BLaER1 (cell line): ENCODE results near the gene UGT1A7.
"Not testable (repeated sequence)": the region's sequence is repeated elsewhere in the genome, so short reads cannot be mapped to it uniquely, and the experiment has no call there.

ENCODE experiments used
- H3K27ac ChIP-seq: shearing (Covaris generic); formaldehyde crosslinking; 2 replicates; pipeline ENCODE4 v1.8.1; 2022
- H3K27me3 ChIP-seq: shearing (Covaris generic); formaldehyde crosslinking; 2 replicates; pipeline ENCODE4 v1.8.1; 2022
- H3K36me3 ChIP-seq: shearing (Covaris generic); formaldehyde crosslinking; 2 replicates; pipeline ENCODE4 v1.8.1; 2022
- H3K4me1 ChIP-seq: shearing (Covaris generic); formaldehyde crosslinking; 2 replicates; pipeline ENCODE4 v1.8.1; 2022
- H3K4me2 ChIP-seq: shearing (Covaris generic); formaldehyde crosslinking; 2 replicates; pipeline ENCODE4 v1.8.1; 2022
- H3K4me3 ChIP-seq: shearing (Covaris generic); formaldehyde crosslinking; 2 replicates; pipeline ENCODE4 v1.8.1; 2022
- H3K9ac ChIP-seq: shearing (Covaris generic); formaldehyde crosslinking; 2 replicates; pipeline ENCODE4 v1.8.1; 2022
- H3K9me3 ChIP-seq: shearing (Covaris generic); formaldehyde crosslinking; 2 replicates; pipeline ENCODE4 v1.8.1; 2022
- H4K20me1 ChIP-seq: shearing (Covaris generic); formaldehyde crosslinking; 2 replicates; pipeline ENCODE4 v1.8.1; 2022
- Cebpa-rat ChIP-seq: shearing (Covaris generic); IDR thresholded peaks from 2 replicates; pipeline ENCODE4 v1.8.1; 2022

UGT1A7 gene

DNA sequence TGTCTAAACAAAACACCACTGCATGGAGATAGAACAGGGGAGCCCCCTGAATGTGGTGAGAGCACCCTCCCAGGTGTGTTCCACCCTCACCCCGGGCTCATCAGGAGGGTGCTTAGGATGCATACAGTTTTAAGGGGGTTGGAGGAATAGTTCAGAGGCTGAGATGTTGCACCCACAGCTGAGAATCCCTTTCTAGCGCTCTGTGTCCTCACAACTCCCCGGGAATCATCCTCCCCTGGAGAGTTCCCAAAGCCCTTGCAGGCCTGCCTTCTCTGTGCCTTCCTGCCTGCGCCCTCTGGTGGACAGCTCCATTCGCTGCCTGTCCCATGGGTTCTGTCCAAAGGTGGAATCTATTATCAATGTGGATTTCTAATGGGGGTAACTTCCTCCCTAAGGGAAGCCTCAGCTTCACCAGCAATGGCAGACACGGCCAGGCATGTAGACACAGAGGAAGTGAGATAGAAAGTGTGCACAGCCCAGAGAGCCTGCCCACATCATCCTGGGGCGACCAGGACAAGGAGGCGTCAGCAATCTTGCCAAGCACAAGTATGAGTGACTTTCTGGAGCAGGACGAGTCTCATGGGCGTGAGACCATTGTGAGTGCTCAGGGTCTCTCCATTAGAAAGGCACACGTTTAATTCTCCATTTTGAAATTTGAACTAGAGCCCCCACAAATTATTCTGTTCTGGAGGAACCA, 29.8 kb downstream of the UGT1A7 start:
- H3K9ac ChIP-seq, result no peak overlapping the region
- H3K36me3 ChIP-seq, result no peaks in the 10 kb centered on the region
- no peak overlapping the region for H3K27ac ChIP-seq
- H3K9me3 ChIP-seq, result no peaks in the 10 kb centered on the region
- H3K4me1 ChIP-seq, result no peaks in the 10 kb centered on the region
- H3K4me3 ChIP-seq, result no peak overlapping the region
- H3K4me2 ChIP-seq, result no peak overlapping the region
- TF ChIP-seq Cebpa-rat, result no peak
- H3K27me3 ChIP-seq, result no peaks in the 10 kb centered on the region
- H4K20me1 ChIP-seq, result no peaks in the 10 kb centered on the region

DNA sequence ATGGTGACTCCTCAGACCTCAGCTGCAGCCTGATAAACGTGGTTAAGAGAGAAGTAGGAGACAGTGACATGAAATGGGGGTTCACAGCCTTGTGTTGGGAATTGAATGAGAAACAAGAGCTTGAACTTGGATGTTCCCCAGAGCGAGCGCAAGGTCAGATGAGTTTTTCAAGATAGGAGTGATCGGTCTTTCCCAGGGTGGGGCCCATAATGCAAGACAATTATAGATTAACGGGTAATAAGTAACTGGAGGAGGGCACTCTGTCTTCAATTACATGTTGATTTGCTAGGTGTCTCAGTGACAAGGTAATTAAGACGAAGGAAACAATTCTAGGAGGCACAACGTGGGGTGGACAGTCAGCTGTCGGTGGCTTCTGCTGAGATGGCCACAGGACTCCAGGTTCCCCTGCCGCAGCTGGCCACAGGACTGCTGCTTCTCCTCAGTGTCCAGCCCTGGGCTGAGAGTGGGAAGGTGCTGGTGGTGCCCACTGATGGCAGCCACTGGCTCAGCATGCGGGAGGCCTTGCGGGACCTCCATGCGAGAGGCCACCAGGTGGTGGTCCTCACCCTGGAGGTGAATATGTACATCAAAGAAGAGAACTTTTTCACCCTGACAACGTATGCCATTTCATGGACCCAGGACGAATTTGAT, 31.0 kb downstream of the UGT1A7 start, which contains the start of gene UGT1A5:
TSS of gene UGT1A5 (plus strand) at position 297 of the 651 bp plus-strand sequence. CDS start at position 382, 85 bp downstream.
- H3K4me2 ChIP-seq, result no peak within 1 kb of the TSS
- no peak within 1 kb of the TSS for H3K4me3 ChIP-seq
- H3K9me3 ChIP-seq, result no peaks in the 10 kb centered on the region
- H3K27me3 ChIP-seq, result no peaks in the 10 kb centered on the region
- no peaks in the 10 kb centered on the region for H3K36me3 ChIP-seq
- H3K9ac ChIP-seq, result no peak within 1 kb of the TSS
- no peaks in the 10 kb centered on the region for H4K20me1 ChIP-seq
- TF ChIP-seq Cebpa-rat, result no peak
- no peaks in the 10 kb centered on the region for H3K4me1 ChIP-seq
- no peak within 1 kb of the TSS for H3K27ac ChIP-seq

GRCh38 chr2:233713262-233713615, 31.5 kb downstream of the UGT1A7 start:
- Histone ChIP-seq H3K36me3 (no peaks in the 10 kb centered on the region), H3K27me3 (no peaks in the 10 kb centered on the region), H4K20me1 (no peaks in the 10 kb centered on the region), H3K9ac (no peak overlapping the region), H3K4me1 (no peaks in the 10 kb centered on the region), H3K27ac (no peak overlapping the region), H3K4me3 (no peak overlapping the region), H3K9me3 (no peaks in the 10 kb centered on the region), H3K4me2 (no peak overlapping the region)
- no peak for TF ChIP-seq Cebpa-rat

DNA sequence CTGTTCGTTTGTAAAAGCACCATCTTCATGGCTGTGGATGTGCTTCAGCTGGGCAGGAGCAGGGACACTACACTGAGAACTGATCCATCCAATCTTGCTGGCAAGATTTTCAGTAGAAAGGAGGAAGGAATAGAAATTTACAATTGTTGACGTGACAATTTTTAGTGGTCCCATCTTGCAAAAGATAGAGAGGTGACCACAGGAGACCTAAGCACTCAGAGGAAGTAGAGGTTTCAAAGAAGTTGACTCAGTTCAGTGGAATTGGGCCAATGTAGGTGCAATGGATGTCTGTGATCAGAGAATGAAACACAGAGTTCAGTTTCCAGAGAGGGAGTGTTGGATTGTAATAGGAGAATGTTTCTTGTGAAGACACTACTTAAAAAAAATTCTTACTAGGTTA, 32.4 kb downstream of the UGT1A7 start:
- Histone ChIP-seq H3K4me2 (no peak overlapping the region), H3K4me1 (no peaks in the 10 kb centered on the region), H3K27me3 (no peaks in the 10 kb centered on the region), H3K36me3 (no peaks in the 10 kb centered on the region), H4K20me1 (no peaks in the 10 kb centered on the region), H3K9ac (no peak overlapping the region), H3K9me3 (no peaks in the 10 kb centered on the region), H3K27ac (no peak overlapping the region), H3K4me3 (no peak overlapping the region)
- TF ChIP-seq Cebpa-rat, result no peak

DNA sequence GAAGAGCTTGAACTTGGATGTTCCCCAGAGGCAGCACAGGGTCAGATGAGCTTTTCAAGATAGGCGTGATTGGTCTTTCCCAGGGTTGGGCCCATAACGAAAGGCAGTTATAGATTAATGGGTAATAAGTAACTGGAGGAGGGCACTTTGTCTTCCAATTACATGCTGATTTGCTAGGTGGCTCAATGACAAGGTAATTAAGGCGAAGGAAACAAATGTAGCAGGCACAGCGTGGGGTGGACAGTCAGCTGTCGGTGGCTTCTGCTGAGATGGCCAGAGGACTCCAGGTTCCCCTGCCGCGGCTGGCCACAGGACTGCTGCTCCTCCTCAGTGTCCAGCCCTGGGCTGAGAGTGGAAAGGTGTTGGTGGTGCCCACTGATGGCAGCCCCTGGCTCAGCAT, 36.9 kb downstream of the UGT1A7 start, which contains the start of gene UGT1A4:
TSS of gene UGT1A4 (plus strand) at position 185 of the 400 bp plus-strand sequence. CDS start at position 270, 85 bp downstream.
- TF ChIP-seq Cebpa-rat, result no peak
- H3K4me2 ChIP-seq, result no peak within 1 kb of the TSS
- no peak within 1 kb of the TSS for H3K4me3 ChIP-seq
- no peaks in the 10 kb centered on the region for H3K4me1 ChIP-seq
- no peaks in the 10 kb centered on the region for H3K27me3 ChIP-seq
- H3K27ac ChIP-seq, result no peak within 1 kb of the TSS
- no peak within 1 kb of the TSS for H3K9ac ChIP-seq
- no peaks in the 10 kb centered on the region for H3K9me3 ChIP-seq
- no peaks in the 10 kb centered on the region for H4K20me1 ChIP-seq
- H3K36me3 ChIP-seq, result no peaks in the 10 kb centered on the region

GRCh38 chr2:233728723-233729301, 47.1 kb downstream of the UGT1A7 start, which contains the start of gene UGT1A3:
Gene UGT1A3, plus strand, starts transcription at chr2:233729042. Its CDS starts 85 bp downstream, at chr2:233729127.
- Histone ChIP-seq H3K4me1 (no peaks in the 10 kb centered on the region), H3K27me3 (no peaks in the 10 kb centered on the region), H3K27ac (no peak within 1 kb of the TSS), H4K20me1 (no peaks in the 10 kb centered on the region), H3K9ac (no peak within 1 kb of the TSS), H3K4me2 (no peak within 1 kb of the TSS), H3K9me3 (no peaks in the 10 kb centered on the region), H3K36me3 (no peaks in the 10 kb centered on the region), H3K4me3 (no peak within 1 kb of the TSS)
- no peak for TF ChIP-seq Cebpa-rat

- H3K4me3 ChIP-seq, H3K27ac ChIP-seq, H3K9me3 ChIP-seq, H3K9ac ChIP-seq, H3K4me1 ChIP-seq, H3K27me3 ChIP-seq, H3K36me3 ChIP-seq, H3K4me2 ChIP-seq, H4K20me1 ChIP-seq: not testable (repeated sequence)
Measured at GRCh38 chr2:233736868-233737653, 55.4 kb downstream of the UGT1A7 start.

- Histone ChIP-seq H3K27me3 (no peaks in the 10 kb centered on the region), H3K36me3 (no peaks in the 10 kb centered on the region)
Measured at GRCh38 chr2:233740870-233741269, 59.2 kb downstream of the UGT1A7 start.

DNA sequence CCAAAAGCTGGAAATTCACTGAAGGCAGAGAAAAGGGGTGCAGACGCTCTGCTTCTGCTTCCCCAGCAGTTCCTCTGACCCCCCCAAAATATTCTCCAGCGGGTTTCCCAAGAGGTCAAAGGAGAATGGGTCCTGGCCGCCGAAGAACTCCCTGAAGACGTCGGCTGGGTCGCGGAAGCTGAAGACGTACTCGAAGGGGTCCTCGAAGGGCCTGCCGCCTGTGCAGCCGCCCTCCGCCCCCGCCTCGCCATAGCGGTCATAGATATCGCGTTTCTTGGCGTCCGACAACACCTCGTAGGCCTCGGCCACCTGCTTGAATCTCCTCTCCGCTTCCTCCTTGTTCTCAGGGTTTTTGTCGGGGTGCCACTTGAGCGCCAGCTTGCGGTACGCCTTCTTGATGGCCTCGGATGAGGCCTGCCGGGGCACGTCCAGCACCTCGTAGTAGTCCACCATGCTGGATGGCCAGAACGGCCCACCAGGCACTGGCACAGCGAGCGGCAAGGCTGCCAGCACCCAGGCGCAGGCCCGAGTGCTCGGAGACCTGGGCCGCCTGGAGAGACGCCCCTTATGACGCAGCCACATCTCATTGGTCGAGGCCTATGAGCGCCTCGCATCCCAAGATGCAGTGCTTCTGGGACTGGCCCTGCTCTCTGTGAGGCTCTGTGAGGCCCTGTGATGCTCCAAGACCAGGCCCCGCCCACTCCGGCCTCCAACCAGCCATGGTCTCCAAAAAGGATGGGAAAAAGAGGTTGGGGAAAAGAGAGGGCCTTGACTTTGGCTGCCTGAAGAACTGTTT, 62.0 kb downstream of the UGT1A7 start:
- Histone ChIP-seq H4K20me1 (no peaks in the 10 kb centered on the region), H3K27me3 (no peaks in the 10 kb centered on the region), H3K27ac (no peak overlapping the region), H3K9ac (no peak overlapping the region), H3K36me3 (no peaks in the 10 kb centered on the region), H3K4me1 (no peaks in the 10 kb centered on the region), H3K4me2 (no peak overlapping the region), H3K9me3 (0 out of 2 replicates have a peak, but pooled peaks cover 3% of the 10 kb centered on the region), H3K4me3 (no peak overlapping the region)
- no peak for TF ChIP-seq Cebpa-rat

More at GRCh38 chr2:233740870-233741269, 59.2 kb downstream of the UGT1A7 start:
- Histone ChIP-seq H3K4me2 (no peak overlapping the region), H3K27ac (no peak overlapping the region), H3K9ac (no peak overlapping the region), H3K9me3 (0 out of 2 replicates have a peak, but pooled peaks cover 4% of the 10 kb centered on the region), H4K20me1 (no peaks in the 10 kb centered on the region), H3K4me3 (no peak overlapping the region), H3K4me1 (no peaks in the 10 kb centered on the region)
- no peak for TF ChIP-seq Cebpa-rat
